Tibial artery (tissue), 4 donors: ENCODE measurements around the gene NRXN3.

Experiments used
- DNase-seq, 2 donors: peaks; one replicate each; pipeline ENCODE4 v3.0.0-alpha.2; 2019
- H3K27ac ChIP-seq, 2 donors: fragments of 200-600 bp; sonication (generic) in 1 of 2; 1 replicate in 1 of 2; 2 replicates in 1 of 2; pipeline ENCODE4 v1.5.1; 2018 to 2019; ENCODE audit warnings: mild to moderate bottlenecking in 1 of 2
- H3K27me3 ChIP-seq, 2 donors: fragments of 200-600 bp; sonication (generic) in 1 of 2; one replicate each; pipeline versions ENCODE4 v1.5.1 to v1.6.0; 2016 to 2019
- H3K36me3 ChIP-seq, 3 donors: fragments of 200-600 bp; sonication (generic) in 2 of 3; one replicate each; pipeline ENCODE4 v1.5.1; 2016 to 2019; ENCODE audit warnings: mild to moderate bottlenecking in 2 of 3
- H3K4me1 ChIP-seq, 4 donors: fragments of 200-600 bp; sonication (generic) in 2 of 4; 1 replicate in 3 of 4; 2 replicates in 1 of 4; pipeline ENCODE4 v1.5.1; 2016 to 2019
- H3K4me3 ChIP-seq, 2 donors: fragments of 200-600 bp; sonication (generic) in 1 of 2; 1 replicate in 1 of 2; 2 replicates in 1 of 2; pipeline ENCODE4 v1.5.1; 2018 to 2019; ENCODE audit warnings: mild to moderate bottlenecking in 2 of 2
- H3K9me3 ChIP-seq, 3 donors: fragments of 200-600 bp; sonication (generic) in 1 of 3; one replicate each; pipeline ENCODE4 v1.5.1; 2016 to 2019
- intact Hi-C: fragments of 100-400 bp; cut with DNase I; formaldehyde crosslinking; loops from one replicate; pipeline ENCODE4 v1.15.0; 2023; ENCODE audit warnings: low total_unique reads
- TF ChIP-seq, protein P1 (sequence below), 2 experiments: fragments of 200-600 bp in 1 of 2; fragments of 450-650 bp in 1 of 2; IDR thresholded peaks; one replicate each; pipeline ENCODE4 v1.5.1; 2017 to 2019; ENCODE audit warnings: antibody characterized with exemption in 2 of 2, mild to moderate bottlenecking in 1 of 2, moderate library complexity in 1 of 2

Gene NRXN3

DNA sequence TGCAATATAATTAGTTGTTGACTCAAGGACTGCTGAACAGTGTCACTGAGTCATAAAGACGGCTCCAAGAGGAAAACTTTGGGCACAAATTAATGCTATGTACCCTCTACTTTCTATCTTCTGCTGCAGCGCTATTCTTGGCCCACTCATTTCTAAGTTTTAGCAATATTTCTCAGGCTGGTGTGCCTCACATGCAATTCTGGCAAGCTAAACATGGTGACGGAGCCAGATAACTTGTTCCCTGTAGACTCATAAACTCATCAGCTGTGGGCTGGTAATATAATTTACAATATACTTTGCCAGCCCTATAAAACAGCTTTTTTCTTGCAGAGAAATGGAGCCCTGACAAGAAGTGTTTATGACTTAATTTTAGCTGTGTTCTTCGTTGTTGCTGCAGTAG, 615.1 kb downstream of the NRXN3 start:
- H3K4me3 ChIP-seq, result no peak overlapping the region
- intact Hi-C loops, result no loop called here
- H3K27me3 ChIP-seq, result peaks cover 0 to 3% of the 10 kb centered on the region in 2 donors
- H3K36me3 ChIP-seq, result no peaks in the 10 kb centered on the region
- no peak for DNase-seq
- H3K4me1 ChIP-seq, result peaks cover 0 to 5% (median 0%) of the 10 kb centered on the region in 4 donors
- TF ChIP-seq, protein P1, sequence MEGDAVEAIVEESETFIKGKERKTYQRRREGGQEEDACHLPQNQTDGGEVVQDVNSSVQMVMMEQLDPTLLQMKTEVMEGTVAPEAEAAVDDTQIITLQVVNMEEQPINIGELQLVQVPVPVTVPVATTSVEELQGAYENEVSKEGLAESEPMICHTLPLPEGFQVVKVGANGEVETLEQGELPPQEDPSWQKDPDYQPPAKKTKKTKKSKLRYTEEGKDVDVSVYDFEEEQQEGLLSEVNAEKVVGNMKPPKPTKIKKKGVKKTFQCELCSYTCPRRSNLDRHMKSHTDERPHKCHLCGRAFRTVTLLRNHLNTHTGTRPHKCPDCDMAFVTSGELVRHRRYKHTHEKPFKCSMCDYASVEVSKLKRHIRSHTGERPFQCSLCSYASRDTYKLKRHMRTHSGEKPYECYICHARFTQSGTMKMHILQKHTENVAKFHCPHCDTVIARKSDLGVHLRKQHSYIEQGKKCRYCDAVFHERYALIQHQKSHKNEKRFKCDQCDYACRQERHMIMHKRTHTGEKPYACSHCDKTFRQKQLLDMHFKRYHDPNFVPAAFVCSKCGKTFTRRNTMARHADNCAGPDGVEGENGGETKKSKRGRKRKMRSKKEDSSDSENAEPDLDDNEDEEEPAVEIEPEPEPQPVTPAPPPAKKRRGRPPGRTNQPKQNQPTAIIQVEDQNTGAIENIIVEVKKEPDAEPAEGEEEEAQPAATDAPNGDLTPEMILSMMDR (IDR thresholded peaks at IDR 0.05), result no peak
- H3K9me3 ChIP-seq, result no peaks in the 10 kb centered on the region
- H3K27ac ChIP-seq, result no peak overlapping the region

DNA sequence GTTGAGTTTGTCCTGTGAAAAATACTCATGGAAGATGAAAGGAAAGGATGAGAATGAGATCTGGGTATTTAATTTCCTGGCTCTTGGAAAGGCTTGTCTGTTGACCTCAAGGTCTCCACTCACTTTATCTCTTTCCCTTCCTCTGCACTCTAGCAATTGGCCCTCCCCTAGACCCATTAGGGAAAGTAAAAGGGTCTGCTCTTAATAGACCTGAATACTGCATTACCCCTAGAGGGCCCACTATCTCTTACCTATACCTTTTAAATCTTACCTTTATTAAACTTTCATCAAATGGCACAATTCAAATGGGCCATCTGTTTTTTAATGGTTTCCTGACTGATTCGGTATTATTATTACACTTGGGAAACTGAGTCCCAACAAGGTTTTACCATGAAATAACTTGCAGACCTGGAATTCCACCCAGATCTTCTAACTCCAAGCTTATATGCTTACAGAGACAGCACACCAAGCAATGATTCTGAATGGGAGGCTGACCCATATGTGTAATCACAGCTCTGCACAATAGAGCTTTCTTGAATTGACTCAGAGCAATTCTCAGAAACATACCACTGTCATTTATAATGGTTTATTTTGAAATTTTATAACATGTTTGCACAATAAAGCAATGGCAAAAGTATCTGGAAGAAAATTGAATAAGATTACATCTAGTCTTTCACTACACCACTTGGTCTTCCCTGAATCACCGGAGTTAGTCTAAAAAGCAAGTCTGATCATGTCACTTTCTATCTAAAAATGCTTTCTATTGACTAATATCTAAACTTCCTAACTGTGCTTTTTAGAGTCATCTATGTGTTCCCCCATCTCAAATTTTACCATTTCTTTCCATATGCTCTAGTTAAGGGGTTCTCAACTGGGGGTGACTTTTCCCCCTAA, 618.5 kb downstream of the NRXN3 start:
- Histone ChIP-seq H3K4me1 (peaks cover 0 to 5% (median 0%) of the 10 kb centered on the region in 4 donors), H3K4me3 (no peak overlapping the region), H3K27me3 (peaks cover 0 to 3% of the 10 kb centered on the region in 2 donors), H3K36me3 (no peaks in the 10 kb centered on the region), H3K27ac (no peak overlapping the region), H3K9me3 (no peaks in the 10 kb centered on the region)
- intact Hi-C loops, result no loop called here
- TF ChIP-seq, protein P1 (IDR thresholded peaks at IDR 0.05), result no peak
- no peak for DNase-seq

DNA sequence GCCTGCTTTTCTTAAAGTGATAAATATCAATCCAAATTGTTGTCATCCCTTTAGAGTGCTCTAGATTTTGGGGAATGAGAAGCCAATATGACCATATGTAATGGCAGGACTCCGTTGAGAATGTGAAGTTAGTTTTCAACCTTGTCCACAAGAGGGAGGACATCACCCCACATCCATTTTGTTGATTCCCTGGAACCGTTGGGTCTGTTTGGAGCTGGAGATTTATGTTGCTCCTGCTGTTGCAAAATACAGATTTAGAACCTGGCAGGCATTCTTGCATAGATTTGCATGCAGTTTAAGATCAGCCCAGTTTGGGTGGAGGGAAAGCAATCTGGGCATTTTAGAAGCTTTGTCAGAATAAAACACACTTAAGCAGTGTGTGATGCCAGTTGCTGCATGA, 620.1 kb downstream of the NRXN3 start:
- peaks cover 0 to 3% of the 10 kb centered on the region in 2 donors for H3K27me3 ChIP-seq
- H3K36me3 ChIP-seq, result no peaks in the 10 kb centered on the region
- no peak overlapping the region for H3K4me3 ChIP-seq
- intact Hi-C loops, result no loop called here
- no peak for DNase-seq
- no peak overlapping the region for H3K27ac ChIP-seq
- TF ChIP-seq, protein P1 (IDR thresholded peaks at IDR 0.05), result no peak
- H3K4me1 ChIP-seq, result peaks cover 0 to 4% (median 0%) of the 10 kb centered on the region in 4 donors
- no peaks in the 10 kb centered on the region for H3K9me3 ChIP-seq

DNA sequence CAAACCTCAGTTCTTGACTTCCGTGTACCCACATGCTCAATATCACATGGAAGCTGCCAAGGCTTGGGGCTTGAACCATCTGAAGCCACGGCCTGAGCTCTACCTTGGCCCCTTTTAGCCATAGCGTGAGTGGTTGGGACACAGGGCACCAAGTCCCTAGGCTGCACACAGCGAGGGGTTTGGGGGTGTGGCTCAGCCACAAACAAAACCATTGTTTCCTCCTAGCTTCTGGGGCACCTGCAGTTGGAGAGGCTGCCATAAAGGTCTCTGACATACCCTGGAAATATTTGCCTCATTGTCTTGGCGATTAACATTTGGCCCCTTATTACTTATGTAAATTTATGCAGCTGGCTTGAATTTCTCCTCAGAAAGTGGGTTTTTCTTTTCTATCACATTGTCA, 628.6 kb downstream of the NRXN3 start:
- H3K36me3 ChIP-seq, result no peaks in the 10 kb centered on the region
- H3K27ac ChIP-seq, result no peak overlapping the region
- H3K4me1 ChIP-seq, result no peaks in the 10 kb centered on the region
- intact Hi-C loops, result no loop called here
- H3K9me3 ChIP-seq, result no peaks in the 10 kb centered on the region
- TF ChIP-seq, protein P1 (IDR thresholded peaks at IDR 0.05), result no peak
- no peaks in the 10 kb centered on the region for H3K27me3 ChIP-seq
- DNase-seq, result no peak
- H3K4me3 ChIP-seq, result no peak overlapping the region

DNA sequence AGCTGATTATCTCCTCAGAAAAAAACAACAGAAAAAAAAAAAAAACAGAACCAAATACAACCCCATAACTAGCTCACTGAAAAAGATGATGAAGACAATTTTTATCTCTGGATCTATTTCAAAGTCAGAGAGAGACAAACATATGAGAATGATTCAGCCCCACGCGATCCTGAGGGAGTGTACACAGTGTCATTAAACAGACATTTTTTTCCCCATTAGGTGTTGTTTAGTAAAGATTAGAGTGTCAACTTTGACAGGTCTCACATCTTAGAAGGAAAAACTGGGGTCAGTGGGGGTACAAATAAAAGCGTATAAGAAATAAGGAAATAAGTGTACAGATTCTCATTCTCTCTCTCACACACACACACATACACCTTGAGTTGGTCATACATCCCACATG, 635.4 kb downstream of the NRXN3 start:
- no peaks in the 10 kb centered on the region for H3K36me3 ChIP-seq
- no peaks in the 10 kb centered on the region for H3K4me1 ChIP-seq
- DNase-seq, result no peak
- H3K27ac ChIP-seq, result no peak overlapping the region
- intact Hi-C loops, result no loop called here
- TF ChIP-seq, protein P1 (IDR thresholded peaks at IDR 0.05), result no peak
- no peak overlapping the region for H3K4me3 ChIP-seq
- H3K9me3 ChIP-seq, result no peaks in the 10 kb centered on the region
- no peaks in the 10 kb centered on the region for H3K27me3 ChIP-seq
